Left lobe of liver (tissue), 2 donors: ENCODE results near the gene A2M. TPM values are rescaled to one million over a fixed set of nuclear protein-coding genes. Genes with fewer than 3 reads are reported as not detected.

Source experiments
- ATAC-seq: fragments of 200-7000 bp; cut with Tn5 transposase; one replicate; pipeline ENCODE4 v1.9.1; 2020; ENCODE audit warnings: mild to moderate bottlenecking, moderate library complexity
- DNase-seq: peaks from one replicate; pipeline ENCODE4 v3.0.0-alpha.2; 2020; ENCODE audit warnings: low spot score
- total RNA-seq: library from RNA; stranded (reverse); gene quantifications from one replicate; pipeline ENCODE4 v1.2.1, GENCODE V29; 2021
- donor health status: DM: no; HTN: no; CAD: no; lungs with moderate emphysema.
- donor health status: DM: no; HTN: yes; CAD: no.

The A2M gene
- total RNA-seq, 1 donor from 2014 or later: 915 TPM

DNA sequence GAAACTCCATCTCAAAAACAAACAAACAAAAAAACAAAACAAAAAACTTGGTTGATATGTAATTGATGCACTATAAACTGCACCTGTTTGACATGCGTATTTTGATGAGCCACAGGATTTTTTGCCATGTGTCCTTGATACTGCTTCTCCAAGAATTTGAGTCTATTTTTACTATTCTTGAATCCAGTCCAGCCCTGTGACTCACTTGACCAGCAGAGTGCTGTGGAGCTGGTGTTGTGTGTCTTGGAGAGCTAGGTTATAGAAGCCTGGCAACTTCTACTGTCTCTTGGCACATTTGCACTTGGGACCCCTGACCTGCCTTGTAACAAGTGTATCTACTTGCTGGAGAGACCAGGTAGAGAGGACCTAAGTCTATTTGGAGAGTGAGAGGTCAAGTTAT is 74.4 kb downstream of the A2M start:
- ATAC-seq (no peak), DNase-seq (no peak)

DNA sequence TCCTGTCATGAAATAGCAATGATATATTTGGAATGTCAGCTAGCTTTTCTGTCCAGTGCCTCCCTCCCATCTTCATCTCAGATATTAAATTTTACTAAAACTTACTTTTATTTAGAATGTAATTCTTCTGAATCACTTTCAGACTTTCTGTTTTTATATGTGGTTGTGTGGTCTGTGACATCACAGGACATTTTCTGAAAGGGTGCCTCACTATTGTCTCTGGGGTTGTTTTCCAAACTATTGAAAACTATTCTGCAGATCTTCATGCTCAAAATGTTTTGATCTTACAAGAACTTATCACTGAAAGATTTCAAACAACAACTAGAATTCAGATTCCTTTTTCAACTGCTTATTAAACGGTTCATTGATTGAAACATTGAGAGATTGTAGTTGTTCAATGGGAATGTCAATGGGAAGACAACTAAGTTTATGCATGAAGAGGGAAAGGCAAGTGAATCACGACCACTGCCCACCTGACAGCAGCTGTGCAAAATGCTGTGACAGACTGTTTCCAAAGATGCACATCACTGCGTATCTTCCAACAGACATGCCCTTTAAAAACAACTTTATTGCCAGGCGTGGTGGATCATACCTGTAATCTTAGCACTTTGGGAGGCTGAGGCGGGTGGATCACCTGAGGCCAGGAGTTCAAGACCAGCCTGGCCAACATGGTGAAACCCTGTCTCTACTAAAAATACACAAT is 75.1 kb downstream of the A2M start:
- no peak for DNase-seq
- ATAC-seq: no peak

DNA sequence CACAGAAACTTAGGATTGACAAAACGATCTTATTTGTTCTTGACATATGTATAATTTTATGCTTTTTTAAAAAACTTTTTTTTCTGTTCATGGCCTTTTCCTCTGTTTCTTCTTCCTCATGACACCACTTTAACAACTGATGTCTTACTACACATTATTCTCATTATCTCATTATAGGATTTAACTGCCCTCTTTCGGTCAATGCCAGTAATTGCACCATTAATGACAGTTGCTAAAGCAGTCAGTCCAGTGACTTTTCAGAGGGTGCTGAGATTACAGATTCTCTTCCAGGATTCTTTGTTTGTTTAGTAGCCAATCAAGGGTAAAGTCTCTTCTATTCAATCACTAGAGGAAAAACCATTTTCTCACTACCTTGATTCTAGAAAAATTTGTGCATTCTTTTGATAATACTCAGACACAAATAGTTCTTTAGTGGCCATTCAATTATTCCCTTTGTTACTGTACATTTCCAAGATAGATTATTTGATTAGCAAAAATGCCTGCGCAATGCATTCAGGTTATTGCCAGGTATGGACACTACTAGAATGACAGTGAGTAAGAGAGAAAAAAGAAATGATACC is 76.2 kb downstream of the A2M start:
- DNase-seq (no peak), ATAC-seq (peak; percentile 91)

DNA sequence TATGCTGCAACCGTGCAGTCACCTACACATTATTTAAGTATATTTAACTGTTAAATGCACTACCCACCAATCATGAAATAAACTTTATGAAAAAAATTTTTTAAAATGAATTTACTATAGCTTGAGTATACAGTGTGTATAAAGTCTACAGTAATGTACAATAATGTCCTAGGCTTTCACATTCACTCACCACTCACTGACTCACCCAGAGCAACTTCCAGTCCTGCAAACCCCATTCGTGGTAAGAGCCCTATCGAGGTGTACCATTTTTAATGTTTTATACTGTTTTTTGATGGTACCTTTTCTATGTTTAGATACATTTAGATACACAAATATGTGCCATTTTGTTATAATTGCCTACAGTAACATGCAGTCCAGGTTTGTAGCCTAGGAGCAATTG is 78.3 kb downstream of the A2M start:
- ATAC-seq: no peak

DNA sequence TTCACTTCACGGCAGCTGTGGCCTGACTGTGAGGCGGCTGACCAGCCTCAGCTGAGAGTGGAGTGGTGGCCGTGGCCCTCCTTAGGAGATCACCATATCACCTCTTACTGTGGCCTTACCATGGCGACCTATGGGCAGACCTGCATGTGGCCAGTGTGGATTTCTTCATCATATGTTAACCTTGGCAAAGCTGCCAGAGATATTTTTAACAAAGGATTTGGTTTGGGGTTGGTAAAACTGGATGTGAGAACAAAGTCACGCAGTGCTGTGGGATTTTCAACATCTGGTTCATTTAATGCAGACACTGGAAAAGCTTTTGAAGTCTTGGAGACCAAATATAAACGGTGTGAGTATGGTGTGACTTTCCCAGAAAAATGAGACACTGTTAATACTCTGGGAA is 79.5 kb downstream of the A2M start:
- no peak for DNase-seq
- no peak for ATAC-seq

More for the DNA sequence above, 78.3 kb downstream of the A2M start:
- DNase-seq: no peak

DNA sequence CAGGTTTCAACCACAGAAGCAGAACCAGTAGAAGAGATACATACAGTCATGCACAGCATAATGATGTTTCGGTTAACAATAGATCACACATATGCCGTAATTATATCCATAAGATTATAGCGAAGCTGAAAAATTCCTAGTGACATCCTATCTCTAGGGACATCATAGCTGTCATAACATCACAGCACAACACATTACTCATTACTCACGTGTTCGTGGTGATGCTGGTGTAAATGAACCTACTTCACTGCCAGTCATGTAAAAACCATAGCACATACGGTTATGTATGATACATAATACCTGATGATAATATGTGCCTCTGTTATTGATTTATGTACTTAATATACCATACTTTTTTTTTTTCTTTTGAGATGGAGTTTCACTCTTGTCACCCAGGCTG is 81.6 kb downstream of the A2M start:
- DNase-seq (no peak), ATAC-seq (no peak)

DNA sequence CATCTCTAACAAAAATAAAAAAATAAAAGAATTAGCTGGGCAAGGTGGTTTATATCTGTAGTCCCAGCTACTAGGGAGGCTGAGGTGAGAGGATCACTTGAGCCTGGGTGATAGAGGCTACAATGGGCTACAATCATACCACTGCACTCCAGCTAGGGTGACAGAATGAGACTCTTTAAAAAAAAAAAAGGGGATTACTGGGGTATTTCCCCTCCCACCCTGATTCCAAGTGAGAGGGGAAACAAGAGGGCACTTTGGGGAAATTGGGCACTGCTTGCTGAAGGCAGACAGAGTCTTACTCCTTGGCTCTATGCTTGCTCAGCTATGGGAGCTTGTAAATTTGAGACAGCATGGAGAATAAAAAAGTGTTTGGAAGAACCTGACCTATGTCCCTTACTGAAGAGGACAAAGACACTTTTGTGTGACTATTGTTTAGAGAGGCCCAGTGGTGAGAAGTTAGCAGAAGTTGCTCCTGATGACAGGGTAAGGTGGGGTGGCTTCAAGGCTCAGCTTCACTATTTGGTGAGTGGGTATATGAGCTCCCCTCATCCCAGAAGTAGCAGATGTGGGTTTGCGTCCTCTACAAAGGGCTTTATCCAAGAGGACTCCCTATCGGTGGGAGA is 82.3 kb downstream of the A2M start:
- no peak for ATAC-seq
- DNase-seq: no peak

GRCh38 chr12:9032202-9032964 is 83.3 kb downstream of the A2M start:
- no peak for DNase-seq
- ATAC-seq: no peak

DNA sequence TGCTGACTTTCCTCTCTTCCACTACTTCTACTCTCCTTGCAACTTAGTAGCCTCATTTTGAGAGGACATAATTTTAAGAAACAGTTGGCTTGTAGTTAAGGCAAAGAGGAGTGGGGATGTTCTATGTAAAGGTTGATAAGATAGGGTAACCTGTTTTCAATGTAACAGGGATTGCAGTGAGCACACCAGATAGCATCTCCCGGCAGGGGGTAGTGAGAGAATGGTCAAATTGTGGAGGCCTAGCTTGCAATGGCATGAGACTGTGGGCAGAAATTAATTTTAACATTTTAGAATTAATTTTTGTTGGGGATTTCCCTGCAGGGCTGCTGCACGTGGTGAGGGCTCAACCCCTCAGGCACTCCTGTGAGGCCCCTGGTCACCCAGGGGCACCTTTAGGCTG is 84.9 kb downstream of the A2M start:
- DNase-seq: no peak
- no peak for ATAC-seq

GRCh38 chr12:9027161-9028059 is 88.3 kb downstream of the A2M start:
- no peak for ATAC-seq

GRCh38 chr12:9024512-9024911 is 91.2 kb downstream of the A2M start:
- no peak for DNase-seq
- ATAC-seq: no peak

More at GRCh38 chr12:9027161-9028059, 88.3 kb downstream of the A2M start:
- DNase-seq: no peak

- ATAC-seq: no peak
- DNase-seq: no peak
These were observed 93.1 kb downstream of the A2M start for GRCh38 chr12:9022592-9022991.

Other genes starting within 250 kb of the A2M start
- gene PHC1, start 201.4 kb downstream of the A2M start, total RNA-seq: 4.6 TPM
- 40.4 TPM for gene M6PR, start 166.3 kb downstream of the A2M start, total RNA-seq
- 1.9 TPM for gene KLRG1, start 126.4 kb downstream of the A2M start, total RNA-seq
- 0.70 TPM for gene PZP, start 92.5 kb upstream of the A2M start, total RNA-seq